HepG2 (cell line): ENCODE measurements around the gene ADGRD1. TPM values are rescaled to one million over a fixed set of nuclear protein-coding genes. Genes with fewer than 3 reads are reported as not detected.

ENCODE experiments used
- ATAC-seq: fragments of 200-7000 bp; cut with Tn5 transposase; 3 replicates; pipeline ENCODE4 v1.9.1; 2020; ENCODE audit warnings: mild to moderate bottlenecking, moderate library complexity
- BruUV-seq: library from RNA; stranded (reverse); fragments of 400-500 nt; replicated peaks from 2 replicates; lab custom pipeline; 2021; lab: Mats Ljungman, UMichigan
- CTCF ChIA-PET: fragments of 300-600 bp; formaldehyde crosslinking; extraction: SDS; loops from one replicate; lab custom pipeline; 2021; ENCODE audit warnings: low total read pairs, inconsistent platforms, low intra/inter-chr PET ratio; lab: Yijun Ruan, JAX
- POLR2A ChIA-PET: fragments of 350-600 bp; sonication (Branson Sonifier 250); formaldehyde crosslinking; loops from one replicate; lab custom pipeline; 2020; ENCODE audit warnings: antibody characterized with exemption, inconsistent platforms; lab: Yijun Ruan, JAX
- DNase-seq: peaks from one replicate; pipeline ENCODE4 v3.0.0-alpha.2; 2015; ENCODE audit warnings: low spot score
- FAIRE-seq: peaks from 3 replicates; lab custom pipeline; 2011; peaks lifted over from hg19 to GRCh38; lab: Jason Lieb, UNC
- H2AFZ ChIP-seq: one replicate; pipeline ENCODE4 v1.6.1; 2011; ENCODE audit warnings: low read length, inconsistent platforms
- H3K27ac ChIP-seq: fragments of 300-600 bp; 3 replicates; pipeline ENCODE4 v1.8.0; 2011; ENCODE audit warnings: mixed run types, mild to moderate bottlenecking, mixed read lengths, low read length, inconsistent platforms; ENCODE audit not compliant: insufficient read depth; ENCODE audit errors: extremely low read length
- H3K27me3 ChIP-seq, 2 experiments: fragments of 200-600 bp in 1 of 2; 2 replicates in 1 of 2; 3 replicates in 1 of 2; pipeline versions ENCODE4 v1.6.0 to v1.8.0; 2011; ENCODE audit warnings: low read length in 2 of 2, mild to moderate bottlenecking in 2 of 2, moderate library complexity in 2 of 2, inconsistent platforms in 1 of 2; ENCODE audit not compliant: insufficient read depth in 2 of 2, control insufficient read depth in 1 of 2
- H3K36me3 ChIP-seq, 2 experiments: fragments of 200-600 bp in 1 of 2; replicated peaks in 1 of 2; 2 replicates in 1 of 2; 3 replicates in 1 of 2; pipeline versions ENCODE4 v1.5.1 to v1.8.0; 2011; ENCODE audit warnings: low read length in 2 of 2, inconsistent platforms in 1 of 2; ENCODE audit not compliant: insufficient read depth in 2 of 2, control insufficient read depth in 1 of 2
- H3K4me1 ChIP-seq: 2 replicates; pipeline ENCODE4 v1.5.1; 2012; ENCODE audit warnings: low read length, inconsistent platforms; ENCODE audit not compliant: insufficient read depth
- H3K4me2 ChIP-seq: 2 replicates; pipeline ENCODE4 v1.6.0; 2011; ENCODE audit warnings: low read depth, low read length, inconsistent platforms
- H3K4me3 ChIP-seq, 3 experiments: fragments of 200-600 bp in 1 of 3; sonication (generic), shearing (Covaris generic) in 1 of 3; replicated peaks in 1 of 3; 2 replicates each; pipeline ENCODE4 v1.5.1; 2011 to 2016; ENCODE audit warnings: low read length in 3 of 3, inconsistent platforms in 2 of 3, low read depth in 2 of 3, mild to moderate bottlenecking in 2 of 3, control low read depth in 1 of 3, mixed read lengths in 1 of 3; ENCODE audit not compliant: insufficient read depth in 1 of 3
- H3K79me2 ChIP-seq: one replicate; pipeline ENCODE4 v1.6.1; 2011; ENCODE audit warnings: low read length, inconsistent platforms; ENCODE audit not compliant: insufficient read depth
- H3K9ac ChIP-seq: 2 replicates; pipeline ENCODE4 v1.6.0; 2011; ENCODE audit warnings: mild to moderate bottlenecking, low read depth, low read length, inconsistent platforms; ENCODE audit not compliant: insufficient read depth
- H3K9me3 ChIP-seq: 2 replicates; pipeline ENCODE4 v1.5.1; 2012; ENCODE audit warnings: mild to moderate bottlenecking, low read length
- H4K20me1 ChIP-seq: 2 replicates; pipeline ENCODE4 v1.6.0; 2011; ENCODE audit warnings: inconsistent platforms, mild to moderate bottlenecking, low read length, moderate library complexity; ENCODE audit not compliant: insufficient read depth
- CHD2 ChIP-seq: IDR thresholded peaks from 2 replicates; pipeline ENCODE4 v1.6.1; 2011; ENCODE audit warnings: low read depth, low read length, improper control_type of control experiment
- GRHL1 ChIP-seq: sonication (generic); formaldehyde crosslinking; conservative IDR thresholded peaks from 2 replicates; pipeline ENCODE4 v1.8.0; 2022; ENCODE audit warnings: missing genetic modification reagents
- KLF12 ChIP-seq: sonication (generic); formaldehyde crosslinking; IDR thresholded peaks from 2 replicates; pipeline ENCODE4 v1.4.0; 2020; ENCODE audit warnings: missing genetic modification reagents, borderline replicate concordance
- NFRKB ChIP-seq: fragments of 450-650 bp; IDR thresholded peaks from 2 replicates; pipeline ENCODE4 v1.6.1; 2017
- RXRA ChIP-seq: sonication (generic); formaldehyde crosslinking; IDR thresholded peaks from 2 replicates; pipeline ENCODE4 v1.5.1; 2020; ENCODE audit warnings: missing genetic modification reagents
- SALL2 ChIP-seq: sonication (generic); formaldehyde crosslinking; IDR thresholded peaks from 2 replicates; pipeline ENCODE4 v1.8.1; 2023; ENCODE audit warnings: mild to moderate bottlenecking, missing genetic modification reagents, inconsistent platforms
- SIN3B ChIP-seq: fragments of 150-350 bp; IDR thresholded peaks from 2 replicates; pipeline ENCODE4 v1.6.1; 2014; ENCODE audit warnings: low read length
- ZFAT ChIP-seq: sonication (generic); formaldehyde crosslinking; conservative IDR thresholded peaks from 2 replicates; pipeline ENCODE4 v1.8.1; 2023; ENCODE audit warnings: missing genetic modification reagents, inconsistent platforms
- ZNF124 ChIP-seq: sonication (generic); formaldehyde crosslinking; IDR thresholded peaks from 2 replicates; pipeline ENCODE4 v1.4.0; 2020; ENCODE audit warnings: missing genetic modification reagents
- ZNF143 ChIP-seq: sonication (generic); formaldehyde crosslinking; IDR thresholded peaks from 2 replicates; pipeline ENCODE4 v1.4.0; 2020; ENCODE audit warnings: missing genetic modification reagents
- ZNF205 ChIP-seq: IDR thresholded peaks from 2 replicates; pipeline ENCODE4 v1.6.1; 2018; ENCODE audit warnings: missing biosample characterization, missing genetic modification reagents
- ZNF556 ChIP-seq: sonication (generic); formaldehyde crosslinking; IDR thresholded peaks from 2 replicates; pipeline ENCODE4 v1.4.0; 2020; ENCODE audit warnings: mild to moderate bottlenecking, missing genetic modification reagents, borderline replicate concordance
- ZNF737 ChIP-seq: sonication (generic); formaldehyde crosslinking; IDR thresholded peaks from 2 replicates; pipeline ENCODE4 v1.5.0; 2020; ENCODE audit warnings: missing genetic modification reagents, mild to moderate bottlenecking, borderline replicate concordance
- WGBS: methylation state at CpG from one replicate; pipeline ENCODE4 v1.1.6; 2017; ENCODE audit warnings: low lambda C conversion rate; 5-methylcytosine and 5-hydroxymethylcytosine counted together
- in situ Hi-C: cut with HindIII; loops from 2 replicates; pipeline ENCODE4 v1.10.0; 2017; ENCODE audit warnings: low pct_unique_long_range_greater_than_20kb; ENCODE audit not compliant: extremely low pct_ligation_motif_present
- intact Hi-C: fragments of 100-400 bp; cut with micrococcal nuclease; formaldehyde crosslinking; loops from one replicate; pipeline ENCODE4 v1.10.0; 2022; ENCODE audit not compliant: unreplicated experiment
- polyA plus RNA-seq, 8 experiments: library from polyadenylated mRNA; depleted of rRNA in 3 of 8; stranded (reverse) in 7 of 8; unstranded in 1 of 8; fragments of >200 nt; fragmentation: Illumina TruSeq in 4 of 8; extraction: Trizol in 4 of 8; gene quantifications; 2 replicates each; pipeline versions ENCODE4 v1.2.1 to v1.2.3, GENCODE V29; 2011 to 2016; ENCODE audit warnings: low read depth in 4 of 8, missing spikeins in 1 of 8, mixed read lengths in 1 of 8; ENCODE audit not compliant: insufficient read depth in 1 of 8
- total RNA-seq, 5 experiments: library from RNA; depleted of rRNA; stranded (reverse); fragments of >200 nt; fragmentation: Illumina TruSeq; extraction: Trizol; gene quantifications; 2 replicates each; pipeline ENCODE4 v1.2.3, GENCODE V29; 2016; ENCODE audit warnings: low read depth in 1 of 5
- TF ChIP-seq, protein P1 (sequence below): sonication (generic); formaldehyde crosslinking; IDR thresholded peaks from 2 replicates; pipeline ENCODE4 v1.9.0; 2022; ENCODE audit warnings: low read depth, missing genetic modification reagents

The ADGRD1 gene
- total and polyA plus RNA-seq, 2 of the 13 experiments (the other 11 are each of a cell fraction or from before 2014, with no cell fraction given): 0.46 to 12.4 TPM

DNA sequence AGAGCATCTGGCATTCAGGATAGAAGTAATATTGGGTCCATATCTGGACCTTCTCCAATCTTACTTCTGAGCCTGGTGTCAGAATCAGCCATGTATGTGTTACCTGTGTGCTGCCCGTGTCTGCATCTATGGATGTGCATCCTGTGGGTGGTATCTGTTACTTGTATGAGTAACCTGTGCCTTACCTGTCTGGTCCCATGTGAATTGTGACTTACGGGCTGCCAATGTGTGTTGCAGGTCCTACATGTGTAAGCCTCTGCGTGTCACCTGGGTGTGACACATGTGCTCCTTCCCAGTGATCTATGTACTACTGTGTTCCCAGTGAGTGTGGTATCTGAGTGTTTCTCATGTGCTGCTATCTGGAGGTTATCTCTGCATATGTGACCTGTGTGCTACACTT, 208.4 kb downstream of the ADGRD1 start:
- 0% methylated on average over 1 of the region's 3 CpGs for WGBS
- ATAC-seq: no peak
- ChIA-PET CTCF (no interaction called here), POLR2A (no interaction called here)
- Histone ChIP-seq H3K36me3 (no peaks in the 10 kb centered on the region), H3K4me1 (no peaks in the 10 kb centered on the region), H3K9me3 (no peaks in the 10 kb centered on the region), H3K9ac (no peak overlapping the region), H4K20me1 (no peaks in the 10 kb centered on the region), H3K79me2 (no peaks in the 10 kb centered on the region), H3K27me3 (no peaks in the 10 kb centered on the region), H2AFZ (no peak overlapping the region), H3K27ac (no peak overlapping the region), H3K4me3 (no peak overlapping the region), H3K4me2 (no peak overlapping the region)
- in situ Hi-C loops (no loop called here), intact Hi-C loops (no loop called here)
- BruUV-seq: no TSS peak
- no peak for DNase-seq
- no peak for FAIRE-seq
- TF ChIP-seq GRHL1 (CRISPR knock-in tag) (no peak), ZFAT (CRISPR knock-in tag) (no peak), CHD2 (no peak), ZNF205 (CRISPR knock-in tag) (no peak), SIN3B (no peak), ZNF124 (CRISPR knock-in tag) (no peak), ZNF737 (no peak), ZNF556 (CRISPR knock-in tag) (no peak), SALL2 (CRISPR knock-in tag) (no peak), ZNF143 (CRISPR knock-in tag) (no peak), RXRA (CRISPR knock-in tag) (no peak), NFRKB (no peak), KLF12 (CRISPR knock-in tag) (no peak)
- TF ChIP-seq, protein P1, sequence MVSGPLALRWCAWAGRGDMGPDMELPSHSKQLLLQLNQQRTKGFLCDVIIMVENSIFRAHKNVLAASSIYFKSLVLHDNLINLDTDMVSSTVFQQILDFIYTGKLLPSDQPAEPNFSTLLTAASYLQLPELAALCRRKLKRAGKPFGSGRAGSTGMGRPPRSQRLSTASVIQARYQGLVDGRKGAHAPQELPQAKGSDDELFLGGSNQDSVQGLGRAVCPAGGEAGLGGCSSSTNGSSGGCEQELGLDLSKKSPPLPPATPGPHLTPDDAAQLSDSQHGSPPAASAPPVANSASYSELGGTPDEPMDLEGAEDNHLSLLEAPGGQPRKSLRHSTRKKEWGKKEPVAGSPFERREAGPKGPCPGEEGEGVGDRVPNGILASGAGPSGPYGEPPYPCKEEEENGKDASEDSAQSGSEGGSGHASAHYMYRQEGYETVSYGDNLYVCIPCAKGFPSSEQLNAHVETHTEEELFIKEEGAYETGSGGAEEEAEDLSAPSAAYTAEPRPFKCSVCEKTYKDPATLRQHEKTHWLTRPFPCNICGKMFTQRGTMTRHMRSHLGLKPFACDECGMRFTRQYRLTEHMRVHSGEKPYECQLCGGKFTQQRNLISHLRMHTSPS (CRISPR knock-in tag): no peak
